Karpas-422 (cell line): ENCODE measurements around the gene CDK13. TPM values are rescaled to one million over a fixed set of nuclear protein-coding genes. Genes with fewer than 3 reads are reported as not detected.

Source experiments
- small RNA-seq: library from RNA; depleted of rRNA; stranded (forward); fragments of <200 nt; gene quantifications from one replicate; pipeline ENCODE3, GENCODE V24; 2014
- total RNA-seq: library from RNA; depleted of rRNA; stranded (reverse); fragments of >200 nt; shearing (Covaris generic); gene quantifications from 2 replicates; pipeline ENCODE4 v1.2.3, GENCODE V29; 2014; ENCODE audit warnings: low replicate concordance; rRNA removed

The CDK13 gene
- total RNA-seq, 1 experiment from 2014 or later = 81.1 TPM

Small RNA genes lying within 50 kb of the gene (small RNA-seq; reads per million reads assigned to genes)
- gene AC006023.1 (not detected), gene AC006023.2 (not detected)

Other genes starting within 250 kb of the CDK13 start
- 30.7 and 56.3 TPM in 2 replicates for gene MPLKIP, start 184.4 kb downstream of the CDK13 start, total RNA-seq
- 0.14 and 0.48 TPM in 2 replicates for gene SUGCT, start 184.7 kb downstream of the CDK13 start, total RNA-seq